NCI-H2227 (cell line): Measurements from ENCODE around the gene MAGI2.

Source experiments
- DNase-seq: peaks from one replicate; lab custom pipeline; 2025; ENCODE audit not compliant: unreplicated experiment; lab: John Stamatoyannopoulos, UW

The MAGI2 gene

GRCh38 chr7:79272938-79273337 is 180.5 kb downstream of the MAGI2 start:
- no peak for DNase-seq

DNA sequence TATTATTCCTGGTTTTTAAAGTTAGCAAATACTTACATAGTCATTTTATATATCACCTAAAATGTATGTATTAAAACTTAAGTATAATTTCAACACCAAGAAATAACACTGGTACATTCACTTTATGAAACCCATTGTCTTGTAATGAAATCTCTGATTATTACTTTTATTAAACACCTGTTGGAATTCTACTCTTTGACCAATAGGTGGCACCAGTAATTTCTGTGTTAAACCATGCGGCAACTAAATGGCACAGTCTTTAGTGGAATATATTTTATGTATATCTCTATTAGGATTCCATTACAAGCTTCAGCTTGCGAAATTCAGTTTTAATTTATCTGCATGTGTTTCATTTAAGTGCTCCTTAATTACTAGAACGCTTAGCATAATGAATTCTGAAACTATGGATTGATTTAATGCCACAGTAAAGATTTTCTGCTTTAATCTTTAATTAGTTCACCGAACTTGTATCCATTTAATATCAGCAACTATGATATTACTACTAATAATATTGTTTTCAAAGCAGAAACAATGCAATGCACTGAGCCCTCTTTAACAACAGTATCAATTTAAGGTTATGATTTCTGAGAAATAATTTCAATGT is 181.3 kb downstream of the MAGI2 start:
- DNase-seq = peak; percentile 76

GRCh38 chr7:79268730-79269129 is 184.7 kb downstream of the MAGI2 start:
- peak; percentile 83 for DNase-seq

DNA sequence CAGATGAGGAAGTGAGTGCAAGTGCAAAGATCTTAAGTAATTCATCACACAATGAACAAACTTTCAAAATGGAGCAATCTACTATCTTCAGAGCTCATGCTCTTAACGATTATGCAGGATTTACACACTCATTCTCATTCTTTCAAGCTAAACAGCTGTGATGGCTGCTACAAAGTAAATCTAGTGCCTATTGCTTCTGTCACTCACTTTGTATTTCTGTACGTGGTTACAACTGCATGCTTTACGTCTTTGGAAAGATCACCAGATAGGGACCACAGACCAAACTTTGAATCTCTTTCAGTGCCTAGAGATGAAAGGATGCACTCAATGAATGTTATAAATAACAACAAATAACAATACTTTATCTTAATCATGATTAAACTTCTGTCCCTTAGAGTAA is 194.6 kb downstream of the MAGI2 start:
- DNase-seq = no peak

- no peak for DNase-seq
Measured at GRCh38 chr7:79257959-79258358, 195.5 kb downstream of the MAGI2 start.

- no peak for DNase-seq
Measured at GRCh38 chr7:79245623-79246249, 207.7 kb downstream of the MAGI2 start.

GRCh38 chr7:79244482-79244881 is 209.0 kb downstream of the MAGI2 start:
- DNase-seq = no peak

DNA sequence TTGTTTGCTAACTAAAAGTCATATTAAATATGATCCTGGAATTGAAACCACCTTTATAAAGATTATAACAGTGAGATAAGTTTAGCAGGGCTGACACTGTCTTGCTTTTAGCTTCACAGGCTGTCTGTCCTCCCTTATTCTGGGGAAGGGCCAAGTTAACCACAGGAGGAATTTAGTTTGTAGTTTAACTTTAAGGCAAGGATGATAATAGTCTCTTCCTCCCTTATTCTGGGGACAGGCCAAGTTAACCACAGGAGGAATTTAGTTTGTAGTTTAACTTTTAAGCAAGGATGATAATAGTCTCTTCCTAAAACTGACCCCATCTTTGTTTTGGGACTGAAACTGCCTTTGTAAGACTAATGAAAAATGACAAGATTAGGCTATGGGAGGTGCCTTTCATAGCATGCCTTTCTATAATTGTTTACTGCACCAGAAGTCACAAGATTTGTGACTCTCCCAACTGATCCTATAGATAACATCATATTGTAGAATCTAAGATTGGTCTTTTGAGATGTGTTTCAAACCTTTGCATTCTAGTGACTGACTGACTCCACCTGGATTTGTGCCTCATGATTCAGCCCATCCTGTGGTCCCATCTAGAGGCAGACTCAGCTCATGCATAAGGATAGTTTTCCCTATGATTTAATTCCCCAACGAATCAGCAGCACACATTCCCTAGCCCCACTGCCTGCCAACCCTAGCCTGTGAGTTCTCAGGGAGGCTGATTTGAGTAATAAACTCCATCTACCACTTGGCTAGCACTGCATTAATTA is 212.0 kb downstream of the MAGI2 start:
- no peak for DNase-seq

- DNase-seq = no peak
Measured at GRCh38 chr7:79240413-79240812, 213.1 kb downstream of the MAGI2 start.

DNA sequence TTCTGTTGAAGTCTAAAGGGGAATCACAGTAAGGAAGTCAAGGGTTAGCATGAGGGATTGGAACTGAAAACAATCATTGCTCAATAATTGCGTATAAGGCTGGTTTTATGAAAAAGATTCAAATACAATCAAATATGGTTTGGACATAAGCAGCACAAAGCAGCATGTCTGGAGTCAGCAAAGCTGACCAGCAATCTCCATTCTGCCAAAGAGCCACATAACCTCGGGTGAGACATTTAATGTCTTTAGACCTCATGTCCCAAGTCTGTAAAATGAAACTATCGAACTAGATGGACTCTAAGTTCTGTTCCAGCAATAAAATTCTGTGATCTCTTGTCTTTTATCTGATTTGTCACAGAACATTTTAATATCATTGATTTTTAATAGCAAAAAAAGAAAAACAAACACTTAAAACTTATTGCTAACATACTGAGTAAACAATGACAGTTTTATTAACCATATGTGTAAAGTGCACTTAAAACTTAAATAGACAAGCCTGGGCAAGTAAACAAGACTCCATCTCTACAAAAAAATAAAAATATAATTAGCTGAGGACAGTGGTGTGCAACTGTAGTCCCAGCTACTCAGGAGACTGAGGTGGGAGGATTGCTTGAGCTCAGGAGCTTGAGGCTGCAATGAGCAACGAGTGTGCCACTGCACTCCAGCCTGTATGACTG is 217.0 kb downstream of the MAGI2 start:
- DNase-seq = no peak

DNA sequence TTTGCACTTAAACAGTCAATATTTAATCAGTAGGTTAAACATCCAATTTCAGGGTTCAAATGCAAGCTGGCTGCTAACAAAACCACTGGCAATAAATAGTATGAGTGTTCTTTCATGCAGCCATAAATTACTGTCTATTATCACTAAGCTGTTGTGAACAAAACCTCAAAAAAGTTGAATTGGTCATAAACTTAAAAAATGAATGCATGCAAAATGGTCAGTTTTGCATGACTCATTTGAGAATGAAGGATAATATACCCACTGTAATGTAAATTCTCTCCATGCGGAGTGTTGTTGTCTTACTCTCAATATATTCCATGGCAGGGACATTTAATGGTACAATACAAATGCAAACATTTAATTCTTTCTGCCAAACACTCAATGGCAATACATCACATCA is 226.4 kb downstream of the MAGI2 start:
- DNase-seq = peak; percentile 8

- no peak for DNase-seq
Measured at GRCh38 chr7:79221211-79221610, 232.3 kb downstream of the MAGI2 start.

- no peak for DNase-seq
Measured at GRCh38 chr7:79217976-79218626, 235.4 kb downstream of the MAGI2 start.

DNA sequence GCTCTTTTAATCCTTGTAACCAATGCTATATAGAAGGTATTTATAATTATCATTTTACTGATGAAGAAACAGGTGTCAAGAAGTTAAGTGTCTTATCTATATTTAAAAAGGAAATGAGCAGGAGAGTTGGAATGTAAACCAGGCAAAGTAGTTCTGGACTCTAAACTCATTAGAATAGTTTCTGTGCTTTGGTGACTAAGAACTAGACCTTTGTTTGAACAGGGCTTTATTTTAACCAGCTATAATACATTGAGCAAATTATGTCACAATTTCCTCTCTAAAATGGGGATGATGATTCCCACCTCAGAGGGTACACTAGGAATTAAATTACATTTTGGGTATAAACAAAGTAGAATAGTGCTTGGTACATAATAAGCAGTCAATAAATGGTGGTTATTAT is 236.0 kb downstream of the MAGI2 start:
- DNase-seq = no peak

- no peak for DNase-seq
Measured at GRCh38 chr7:79216236-79216635, 237.2 kb downstream of the MAGI2 start.

GRCh38 chr7:79212334-79212733 is 241.1 kb downstream of the MAGI2 start:
- DNase-seq = no peak

DNA sequence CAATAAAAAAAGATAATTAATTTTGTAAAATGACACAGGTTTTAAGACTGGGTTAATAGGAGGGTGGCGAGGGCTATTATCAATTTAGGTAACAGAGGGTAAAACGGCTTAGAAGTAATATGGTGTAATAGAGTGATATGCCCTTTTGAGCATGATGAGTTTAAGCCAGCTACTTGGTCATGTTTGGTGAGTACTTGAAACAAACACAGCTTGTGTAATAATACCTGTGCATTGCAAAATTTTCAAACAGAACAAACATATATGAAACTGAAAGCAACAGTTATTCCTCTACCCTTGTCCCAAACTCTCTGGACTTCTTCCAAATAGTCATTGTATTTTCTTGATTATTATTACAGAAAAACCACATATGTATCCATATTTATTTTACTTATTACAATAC is 241.7 kb downstream of the MAGI2 start:
- no peak for DNase-seq

DNA sequence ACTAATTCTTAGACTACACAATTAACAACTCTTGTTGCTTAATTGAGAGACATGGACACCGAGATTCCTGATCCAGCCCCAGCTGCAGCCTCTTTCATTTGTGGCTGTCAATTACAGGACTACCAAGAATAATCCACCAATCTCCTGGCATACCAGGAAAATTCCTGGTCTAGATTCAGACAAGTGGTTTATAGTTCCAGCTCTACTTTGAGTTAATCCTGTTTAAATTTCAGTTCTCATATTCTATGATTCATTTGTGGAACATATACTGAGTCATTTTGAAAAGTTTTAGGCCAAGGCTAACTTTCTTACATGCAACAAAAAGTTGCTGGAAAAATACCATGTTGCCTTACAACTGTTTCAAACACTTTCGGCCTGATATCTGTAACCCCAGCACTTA is 253.5 kb downstream of the MAGI2 start:
- no peak for DNase-seq

GRCh38 chr7:79199266-79199665 is 254.2 kb downstream of the MAGI2 start:
- DNase-seq = no peak

DNA sequence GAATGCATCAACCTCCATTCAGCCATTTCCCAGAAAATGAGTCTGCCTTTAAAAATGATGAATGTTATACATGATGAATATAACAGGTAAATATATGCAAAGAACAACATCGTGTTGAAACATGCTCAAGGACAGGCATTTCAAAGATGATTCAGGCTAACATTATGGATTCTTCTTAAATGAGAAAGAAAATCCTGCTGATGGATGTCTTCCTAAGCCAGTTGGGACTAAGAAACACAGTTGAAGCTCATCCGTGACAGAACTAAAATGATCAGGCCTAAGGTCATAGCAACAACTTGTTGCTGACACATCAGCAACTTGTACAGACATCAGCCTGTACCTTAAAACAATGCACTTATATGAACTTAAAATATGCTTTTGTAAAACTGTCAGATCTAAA is 267.9 kb downstream of the MAGI2 start:
- no peak for DNase-seq

GRCh38 chr7:79182283-79182682 is 271.2 kb downstream of the MAGI2 start:
- no peak for DNase-seq
